Ishikawa (cell line): ENCODE results near the gene LPAR1.

ENCODE experiments used
- EP300 ChIP-seq: IDR thresholded peaks from 2 replicates; pipeline ENCODE4 v1.6.1; 2012; ENCODE audit warnings: borderline replicate concordance
- RAD21 ChIP-seq: IDR thresholded peaks from 2 replicates; pipeline ENCODE4 v1.6.1; 2012; ENCODE audit warnings: low read depth
- TEAD4 ChIP-seq: IDR thresholded peaks from 2 replicates; pipeline ENCODE4 v1.6.1; 2012
- TF ChIP-seq, protein P1 (sequence below): IDR thresholded peaks from 2 replicates; pipeline ENCODE4 v1.6.1; 2012
- TF ChIP-seq, protein P2 (sequence below): IDR thresholded peaks from 2 replicates; pipeline ENCODE4 v1.6.1; 2012; ENCODE audit warnings: low read depth, mild to moderate bottlenecking

DNA sequence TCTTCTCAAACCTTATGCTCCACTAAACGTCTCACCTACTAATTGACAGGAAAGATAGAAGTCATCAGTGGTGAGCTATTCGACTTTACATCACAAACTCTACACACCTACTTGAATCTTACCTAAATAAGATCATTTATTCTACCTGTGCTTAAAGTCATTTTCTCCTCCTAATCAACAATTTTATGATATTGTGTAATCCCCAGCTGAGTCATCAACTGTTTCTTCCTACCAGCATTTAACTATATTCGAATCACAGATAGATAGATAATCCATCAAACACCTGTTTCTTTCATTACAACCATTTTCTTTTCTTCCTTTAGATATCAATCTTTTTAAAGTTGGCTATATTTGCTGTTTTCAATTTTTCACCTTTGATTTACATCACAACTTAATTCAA is 181.5 kb downstream of the LPAR1 start:
- TF ChIP-seq, protein P1, sequence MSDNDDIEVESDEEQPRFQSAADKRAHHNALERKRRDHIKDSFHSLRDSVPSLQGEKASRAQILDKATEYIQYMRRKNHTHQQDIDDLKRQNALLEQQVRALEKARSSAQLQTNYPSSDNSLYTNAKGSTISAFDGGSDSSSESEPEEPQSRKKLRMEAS = no peak
- TF ChIP-seq RAD21 (no peak), TEAD4 (no peak), EP300 (no peak)
- TF ChIP-seq, protein P2, sequence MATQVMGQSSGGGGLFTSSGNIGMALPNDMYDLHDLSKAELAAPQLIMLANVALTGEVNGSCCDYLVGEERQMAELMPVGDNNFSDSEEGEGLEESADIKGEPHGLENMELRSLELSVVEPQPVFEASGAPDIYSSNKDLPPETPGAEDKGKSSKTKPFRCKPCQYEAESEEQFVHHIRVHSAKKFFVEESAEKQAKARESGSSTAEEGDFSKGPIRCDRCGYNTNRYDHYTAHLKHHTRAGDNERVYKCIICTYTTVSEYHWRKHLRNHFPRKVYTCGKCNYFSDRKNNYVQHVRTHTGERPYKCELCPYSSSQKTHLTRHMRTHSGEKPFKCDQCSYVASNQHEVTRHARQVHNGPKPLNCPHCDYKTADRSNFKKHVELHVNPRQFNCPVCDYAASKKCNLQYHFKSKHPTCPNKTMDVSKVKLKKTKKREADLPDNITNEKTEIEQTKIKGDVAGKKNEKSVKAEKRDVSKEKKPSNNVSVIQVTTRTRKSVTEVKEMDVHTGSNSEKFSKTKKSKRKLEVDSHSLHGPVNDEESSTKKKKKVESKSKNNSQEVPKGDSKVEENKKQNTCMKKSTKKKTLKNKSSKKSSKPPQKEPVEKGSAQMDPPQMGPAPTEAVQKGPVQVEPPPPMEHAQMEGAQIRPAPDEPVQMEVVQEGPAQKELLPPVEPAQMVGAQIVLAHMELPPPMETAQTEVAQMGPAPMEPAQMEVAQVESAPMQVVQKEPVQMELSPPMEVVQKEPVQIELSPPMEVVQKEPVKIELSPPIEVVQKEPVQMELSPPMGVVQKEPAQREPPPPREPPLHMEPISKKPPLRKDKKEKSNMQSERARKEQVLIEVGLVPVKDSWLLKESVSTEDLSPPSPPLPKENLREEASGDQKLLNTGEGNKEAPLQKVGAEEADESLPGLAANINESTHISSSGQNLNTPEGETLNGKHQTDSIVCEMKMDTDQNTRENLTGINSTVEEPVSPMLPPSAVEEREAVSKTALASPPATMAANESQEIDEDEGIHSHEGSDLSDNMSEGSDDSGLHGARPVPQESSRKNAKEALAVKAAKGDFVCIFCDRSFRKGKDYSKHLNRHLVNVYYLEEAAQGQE = no peak
